ENCODE measurements around the gene MAP4. TPM values are rescaled to one million over a fixed set of nuclear protein-coding genes. Genes with fewer than 3 reads are reported as not detected.

The MAP4 gene
- total RNA-seq, 4 donors from 2014 or later, result 62.1 to 110 (median 80.3) TPM

DNA sequence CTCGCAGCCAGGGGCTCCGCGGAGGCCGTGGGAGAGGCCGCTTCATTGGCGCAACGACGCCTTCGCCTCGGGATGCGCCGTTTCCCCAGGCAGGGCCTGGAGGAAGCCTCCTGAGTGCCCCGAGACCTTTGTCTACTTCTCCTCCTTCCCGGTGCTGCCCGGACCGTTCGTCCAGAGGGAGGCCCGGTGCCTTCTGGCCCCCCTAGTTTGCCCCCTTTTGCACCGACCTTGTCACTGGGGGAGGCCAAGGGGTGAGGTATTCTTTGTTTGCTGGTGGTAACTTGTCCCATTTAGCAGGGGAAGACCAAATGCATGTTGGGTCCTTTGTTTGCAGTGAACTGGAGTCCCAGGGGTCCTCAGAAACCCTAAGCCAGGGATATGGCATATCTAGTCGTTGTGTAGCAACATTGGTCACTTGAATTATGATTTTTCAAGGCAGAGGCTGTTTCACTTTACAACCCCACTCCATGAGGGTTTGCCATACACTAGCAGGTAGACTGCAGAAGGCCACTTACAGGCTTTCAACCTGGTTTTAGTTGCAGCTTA, 212.7 kb downstream of the MAP4 start:
- Histone ChIP-seq H3K9me3 (no peaks in the 10 kb centered on the region), H3K36me3 (peaks cover 0 to 34% (median 10%) of the 10 kb centered on the region in 3 donors), H3K4me1 (peaks cover 0 to 27% (median 17%) of the 10 kb centered on the region in 3 donors), H3K27ac (peak overlapping the region; percentile 93 to 99 (median 98)), H3K27me3 (no peaks in the 10 kb centered on the region), H3K4me3 (peak overlapping the region; percentile 79 to 100 (median 92))
- DNase-seq, result no peak
- WGBS, 2 donors, result 0 to 1% methylated on average over 2 to 9 of the region's 20 CpGs
- intact Hi-C loops (cut with DNase I), result no loop called here
- TF ChIP-seq, protein P1, sequence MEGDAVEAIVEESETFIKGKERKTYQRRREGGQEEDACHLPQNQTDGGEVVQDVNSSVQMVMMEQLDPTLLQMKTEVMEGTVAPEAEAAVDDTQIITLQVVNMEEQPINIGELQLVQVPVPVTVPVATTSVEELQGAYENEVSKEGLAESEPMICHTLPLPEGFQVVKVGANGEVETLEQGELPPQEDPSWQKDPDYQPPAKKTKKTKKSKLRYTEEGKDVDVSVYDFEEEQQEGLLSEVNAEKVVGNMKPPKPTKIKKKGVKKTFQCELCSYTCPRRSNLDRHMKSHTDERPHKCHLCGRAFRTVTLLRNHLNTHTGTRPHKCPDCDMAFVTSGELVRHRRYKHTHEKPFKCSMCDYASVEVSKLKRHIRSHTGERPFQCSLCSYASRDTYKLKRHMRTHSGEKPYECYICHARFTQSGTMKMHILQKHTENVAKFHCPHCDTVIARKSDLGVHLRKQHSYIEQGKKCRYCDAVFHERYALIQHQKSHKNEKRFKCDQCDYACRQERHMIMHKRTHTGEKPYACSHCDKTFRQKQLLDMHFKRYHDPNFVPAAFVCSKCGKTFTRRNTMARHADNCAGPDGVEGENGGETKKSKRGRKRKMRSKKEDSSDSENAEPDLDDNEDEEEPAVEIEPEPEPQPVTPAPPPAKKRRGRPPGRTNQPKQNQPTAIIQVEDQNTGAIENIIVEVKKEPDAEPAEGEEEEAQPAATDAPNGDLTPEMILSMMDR (IDR thresholded peaks at IDR 0.05), result no peak
- TF ChIP-seq POLR2A (IDR thresholded peaks at IDR 0.05), result no peak

DNA sequence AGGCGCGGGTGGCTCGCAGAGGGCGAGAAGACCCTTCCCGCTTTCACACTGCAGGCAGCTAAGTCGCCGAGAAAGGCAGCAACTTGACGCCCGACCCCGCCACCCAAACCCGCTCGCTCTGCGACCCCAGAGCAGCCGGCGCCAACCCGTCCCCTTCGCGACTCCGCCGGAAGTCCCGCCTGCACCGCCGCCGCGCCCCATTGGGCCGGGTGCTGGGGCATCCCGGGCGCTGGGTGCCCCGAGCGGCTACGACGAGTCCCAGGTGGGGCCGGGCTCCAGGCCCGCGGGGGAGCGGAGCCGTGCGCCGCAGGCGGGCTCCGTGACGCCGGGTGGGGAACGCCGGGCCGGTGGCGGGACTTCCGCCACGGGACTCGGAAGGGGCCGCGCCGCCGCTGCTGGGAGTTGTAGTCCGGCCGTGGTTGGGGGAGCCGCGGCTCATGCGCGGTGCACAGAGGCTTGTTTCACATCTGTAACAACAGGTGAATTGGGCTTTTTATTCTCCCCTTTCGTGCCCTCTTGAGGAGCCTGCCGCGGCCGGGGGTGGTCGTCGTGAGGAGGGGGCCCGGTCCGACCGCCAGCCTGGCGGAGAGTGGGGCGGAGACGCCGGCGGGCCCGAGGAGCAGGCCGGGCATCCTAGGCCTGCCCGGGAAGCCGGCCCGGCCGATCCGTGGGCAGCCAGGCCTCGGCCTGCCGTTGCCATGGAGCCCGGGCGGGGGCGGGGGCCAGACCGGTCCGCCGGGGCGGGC, 213.3 kb downstream of the MAP4 start, which contains the start of gene DHX30:
DHX30 (plus strand) TSS at position 405 of the 746 bp plus-strand sequence. CDS start 7,546 bp downstream, outside the sequence.
- 0% methylated on average over 7 to 12 of the region's 90 CpGs for WGBS, 2 donors
- no peaks in the 10 kb centered on the region for H3K9me3 ChIP-seq
- DNase-seq, result no peak
- peaks cover 0 to 28% (median 7%) of the 10 kb centered on the region in 3 donors for H3K36me3 ChIP-seq
- H3K4me3 ChIP-seq, result peak within 1 kb of the TSS; percentile 79 to 100 (median 92)
- TF ChIP-seq POLR2A (IDR thresholded peaks at IDR 0.05), result peak in 2 of 4 donors; percentile 74 to 87
- TF ChIP-seq, protein P1 (IDR thresholded peaks at IDR 0.05), result no peak
- no peaks in the 10 kb centered on the region for H3K27me3 ChIP-seq
- H3K27ac ChIP-seq, result peak within 1 kb of the TSS; percentile 93 to 99 (median 98)
- intact Hi-C loops (cut with DNase I), result no loop called here
- H3K4me1 ChIP-seq, result peaks cover 0 to 27% (median 17%) of the 10 kb centered on the region in 3 donors

Small RNA genes within 50 kb of the gene (small RNA-seq; reads per million reads assigned to genes)
- 0 reads per million in 4 donors for gene AC124916.2
- gene MIR1226, result 0.09 to 2.6 (median 0.22) reads per million in 4 donors
- 0 reads per million in 4 donors for gene RF00019
- gene RF02271, result 0 reads per million in 4 donors

Other genes starting within 250 kb of the MAP4 start
- gene SMARCC1, start 234.5 kb downstream of the MAP4 start, total RNA-seq, result 10 to 100 TPM; 28.2 to 51.7 (median 31.2) TPM
- 10 to 100 TPM; 32.8 to 63.5 (median 44.8) TPM for gene DHX30, start 213.3 kb downstream of the MAP4 start, total RNA-seq
- gene CDC25A, start 172.0 kb upstream of the MAP4 start, total RNA-seq, result 10 to 100 TPM in 1 of 4 donors, 1 to 10 TPM in 3; 2.7 to 14.2 (median 7.0) TPM
- under 1 TPM in 1 of 4 donors, not detected in 3; 0.76 TPM for gene CAMP, start 207.1 kb upstream of the MAP4 start, total RNA-seq
- gene ZNF589, start 224.7 kb upstream of the MAP4 start, total RNA-seq, result 10 to 100 TPM in 2 of 4 donors, 1 to 10 TPM in 2; 6.4 to 15.6 (median 10.8) TPM

Data from esophagus squamous epithelium (tissue), 5 donors.